ENCODE data around the gene RPA3. TPM values are rescaled to one million over a fixed set of nuclear protein-coding genes. Genes with fewer than 3 reads are reported as not detected.

RPA3 gene
- polyA plus RNA-seq, 5 donors: 38.6 to 65.2 (median 43.9) TPM

GRCh38 chr7:7612519-7612918 lies 105.9 kb downstream of the RPA3 start:
- no peak for DNase-seq

GRCh38 chr7:7609330-7609729 lies 109.1 kb downstream of the RPA3 start:
- no peak for DNase-seq

- no peak for DNase-seq
Measured at GRCh38 chr7:7607010-7607409, 111.4 kb downstream of the RPA3 start.

- no peak for DNase-seq
Measured at GRCh38 chr7:7596176-7596575, 122.2 kb downstream of the RPA3 start.

GRCh38 chr7:7595451-7595850 lies 123.0 kb downstream of the RPA3 start:
- peak; percentile 4 to 13 for DNase-seq

Other genes with a start within 250 kb of the RPA3 start
- gene COL28A1, start 182.7 kb downstream of the RPA3 start, polyA plus RNA-seq (ENCODE audit: insufficient read depth in 1 of 5, insufficient read length in 5 of 5, low replicate concordance in 1 of 5): 1 to 10 TPM; 1.6 to 3.1 (median 2.2) TPM
- gene MIOS, start 151.7 kb downstream of the RPA3 start, polyA plus RNA-seq (ENCODE audit: insufficient read depth in 1 of 5, insufficient read length in 5 of 5, low replicate concordance in 1 of 5): 10 to 100 TPM; 26.5 to 44.5 (median 39.9) TPM
- 10 to 100 TPM; 13.7 to 16.5 (median 15.3) TPM for gene UMAD1, start 77.9 kb downstream of the RPA3 start, polyA plus RNA-seq (ENCODE audit: insufficient read depth in 1 of 5, insufficient read length in 5 of 5, low replicate concordance in 1 of 5)

Data from right lung (tissue), 5 donors.